PC-9 (cell line): ENCODE data around the gene FYN. TPM values are rescaled to one million over a fixed set of nuclear protein-coding genes. Genes with fewer than 3 reads are reported as not detected.

Experiments used
- BruUV-seq: library from RNA; stranded (reverse); fragments of 400-500 nt; replicated peaks from 2 replicates; lab custom pipeline; 2021; lab: Mats Ljungman, UMichigan
- CTCF ChIA-PET: fragments of 300-600 bp; sonication (Branson Sonifier 250); formaldehyde crosslinking; loops from one replicate; lab custom pipeline; 2022; ENCODE audit warnings: antibody characterized with exemption; lab: Charles Lee
- POLR2A ChIA-PET: fragments of 300-600 bp; sonication (Branson Sonifier 250); formaldehyde crosslinking; loops from one replicate; lab custom pipeline; 2022; ENCODE audit warnings: antibody characterized with exemption; ENCODE audit not compliant: unreplicated experiment; lab: Charles Lee
- DNase-seq, 2 experiments: peaks; one replicate each; pipeline versions ENCODE4 v3.0.0 to v3.0.0-alpha.2; 2015 to 2022; ENCODE audit warnings: mixed read lengths in 1 of 2
- H2AFZ ChIP-seq: fragments of 200-600 bp; sonication (generic); 2 replicates; pipeline ENCODE4 v1.8.1; 2017; ENCODE audit warnings: antibody characterized with exemption
- H3F3A ChIP-seq: fragments of 200-600 bp; sonication (generic); 2 replicates; pipeline ENCODE4 v1.8.1; 2017; ENCODE audit warnings: antibody characterized with exemption, mild to moderate bottlenecking, low read depth; ENCODE audit not compliant: insufficient read depth
- H3K27ac ChIP-seq: fragments of 200-600 bp; sonication (generic); 2 replicates; pipeline ENCODE4 v1.6.1; 2016; ENCODE audit warnings: mixed run types
- H3K27me3 ChIP-seq: fragments of 200-600 bp; sonication (generic); 2 replicates; pipeline ENCODE4 v1.6.1; 2016; ENCODE audit warnings: low read depth, mixed run types; ENCODE audit not compliant: insufficient read depth
- H3K36me3 ChIP-seq: fragments of 200-600 bp; sonication (generic); 2 replicates; pipeline ENCODE4 v1.6.1; 2016; ENCODE audit warnings: low read depth, mixed run types
- H3K4me1 ChIP-seq: fragments of 200-600 bp; sonication (generic); replicated peaks from 2 replicates; pipeline ENCODE4 v1.6.1; 2016; ENCODE audit warnings: mixed run types; ENCODE audit not compliant: insufficient read depth
- H3K4me2 ChIP-seq: fragments of 200-600 bp; sonication (generic); 2 replicates; pipeline ENCODE4 v1.6.1; 2017; ENCODE audit warnings: mixed run types
- H3K4me3 ChIP-seq: fragments of 200-600 bp; sonication (generic); 2 replicates; pipeline ENCODE4 v1.6.1; 2016; ENCODE audit warnings: mixed run types
- H3K79me2 ChIP-seq: fragments of 200-600 bp; sonication (generic); 2 replicates; pipeline ENCODE4 v1.6.1; 2017; ENCODE audit warnings: low read depth, mixed run types
- H3K9me2 ChIP-seq: fragments of 200-600 bp; sonication (generic); 2 replicates; pipeline ENCODE4 v1.8.1; 2017; ENCODE audit warnings: mild to moderate bottlenecking; ENCODE audit not compliant: insufficient read depth
- H3K9me3 ChIP-seq: fragments of 200-600 bp; sonication (generic); 2 replicates; pipeline ENCODE4 v1.8.1; 2016; ENCODE audit warnings: low read depth; ENCODE audit not compliant: insufficient read depth
- H4K20me1 ChIP-seq: fragments of 200-600 bp; sonication (generic); 2 replicates; pipeline ENCODE4 v1.8.1; 2017; ENCODE audit not compliant: insufficient read depth
- CTCF ChIP-seq: fragments of 200-600 bp; sonication (generic); conservative IDR thresholded peaks from 2 replicates; pipeline ENCODE4 v1.6.1; 2017; ENCODE audit warnings: mixed run types, antibody characterized with exemption, mild to moderate bottlenecking, moderate library complexity
- EZH2 ChIP-seq: fragments of 200-600 bp; sonication (generic); IDR thresholded peaks from 2 replicates; pipeline ENCODE4 v1.8.0; 2017; ENCODE audit warnings: antibody characterized with exemption, low read depth
- intact Hi-C: fragments of 100-400 bp; cut with micrococcal nuclease; formaldehyde crosslinking; loops from one replicate; pipeline ENCODE4 v1.10.0; 2022; ENCODE audit not compliant: unreplicated experiment
- total RNA-seq: library from RNA; stranded (reverse); gene quantifications from 2 replicates; pipeline ENCODE4 v1.2.3, GENCODE V29; 2021

The FYN gene
- total RNA-seq, 1 experiment from 2014 or later = 53.3 TPM

- POLR2A ChIA-PET = no interaction called here
- H3K9me2 ChIP-seq = no peaks in the 10 kb centered on the region
These were observed 181.7 kb downstream of the FYN start for GRCh38 chr6:111691345-111692225.

GRCh38 chr6:111689946-111690345 is 183.3 kb downstream of the FYN start:
- no peaks in the 10 kb centered on the region for H3K27me3 ChIP-seq
- DNase-seq = no peak
- no TSS peak for BruUV-seq
- TF ChIP-seq CTCF (no peak), EZH2 (no peak)
- H3K79me2 ChIP-seq = no peaks in the 10 kb centered on the region
- POLR2A ChIA-PET = interaction anchor here (0.6 kb wide), 1 partner anchor 116 kb away, joined by 5 read pairs; no protein-coding TSS in a partner anchor
- no peaks in the 10 kb centered on the region for H3K4me1 ChIP-seq
- CTCF ChIA-PET = interaction anchor here (1.0 kb wide), 1 partner anchor 431 kb away, joined by 3 read pairs; no protein-coding TSS in a partner anchor
- H3K4me2 ChIP-seq = no peak overlapping the region
- peaks cover 10% of the 10 kb centered on the region; the same call in 1 of the 2 replicates for H3K36me3 ChIP-seq
- H3K9me2 ChIP-seq = no peaks in the 10 kb centered on the region
- no peaks in the 10 kb centered on the region for H3F3A ChIP-seq
- intact Hi-C loops = loop anchor here (10.0 kb wide), 1 partner anchor 665 kb away; no protein-coding TSS in a partner anchor
- no peak overlapping the region for H3K4me3 ChIP-seq
- H4K20me1 ChIP-seq = 0 out of 2 replicates have a peak, but pooled peaks cover 3% of the 10 kb centered on the region
- no peak overlapping the region for H3K27ac ChIP-seq
- H3K9me3 ChIP-seq = no peaks in the 10 kb centered on the region
- H2AFZ ChIP-seq = no peak overlapping the region

More at GRCh38 chr6:111691345-111692225, 181.7 kb downstream of the FYN start:
- H3K27ac ChIP-seq = no peak overlapping the region
- peaks cover 10% of the 10 kb centered on the region; the same call in 1 of the 2 replicates for H3K36me3 ChIP-seq
- H3K79me2 ChIP-seq = no peaks in the 10 kb centered on the region
- H3K4me3 ChIP-seq = no peak overlapping the region
- no peak for DNase-seq
- H4K20me1 ChIP-seq = 0 out of 2 replicates have a peak, but pooled peaks cover 3% of the 10 kb centered on the region
- no peak for TF ChIP-seq CTCF
- TF ChIP-seq EZH2 = no peak
- H3K4me1 ChIP-seq = no peaks in the 10 kb centered on the region
- H2AFZ ChIP-seq = no peak overlapping the region
- H3K27me3 ChIP-seq = no peaks in the 10 kb centered on the region
- H3K9me3 ChIP-seq = no peaks in the 10 kb centered on the region
- CTCF ChIA-PET = no interaction called here
- no peak overlapping the region for H3K4me2 ChIP-seq
- intact Hi-C loops = loop anchor here (10.0 kb wide), 1 partner anchor 667 kb away; no protein-coding TSS in a partner anchor
- no TSS peak for BruUV-seq
- no peaks in the 10 kb centered on the region for H3F3A ChIP-seq

GRCh38 chr6:111689419-111689818 is 183.8 kb downstream of the FYN start:
- no peak overlapping the region for H2AFZ ChIP-seq
- H3K9me2 ChIP-seq = no peaks in the 10 kb centered on the region
- no peak overlapping the region for H3K4me3 ChIP-seq
- ChIA-PET POLR2A (interaction anchor here (0.6 kb wide), 1 partner anchor 116 kb away, joined by 5 read pairs; no protein-coding TSS in a partner anchor), CTCF (interaction anchor here (1.0 kb wide), 1 partner anchor 431 kb away, joined by 3 read pairs; no protein-coding TSS in a partner anchor)
- no TSS peak for BruUV-seq
- no peak for DNase-seq
- no peak for TF ChIP-seq EZH2
- TF ChIP-seq CTCF = no peak
- no peak overlapping the region for H3K4me2 ChIP-seq
- no peak overlapping the region for H3K27ac ChIP-seq
- no peaks in the 10 kb centered on the region for H3K27me3 ChIP-seq
- no peaks in the 10 kb centered on the region for H3K9me3 ChIP-seq
- 0 out of 2 replicates have a peak, but pooled peaks cover 3% of the 10 kb centered on the region for H4K20me1 ChIP-seq
- H3K4me1 ChIP-seq = no peaks in the 10 kb centered on the region
- no peaks in the 10 kb centered on the region for H3K79me2 ChIP-seq
- H3F3A ChIP-seq = no peaks in the 10 kb centered on the region
- peaks cover 5% of the 10 kb centered on the region; the same call in 1 of the 2 replicates for H3K36me3 ChIP-seq
- intact Hi-C loops = no loop called here
